Activated naive CD4-positive, alpha-beta T cell treated with anti-CD3 and anti-CD28 coated beads, Interleukin-2, amount 50 U/mL, for 72 hours (primary cell): ENCODE data around the gene POLR2C. TPM values are rescaled to one million over a fixed set of nuclear protein-coding genes. Genes with fewer than 3 reads are reported as not detected.
"Not testable (repeated sequence)": the region's sequence is repeated elsewhere in the genome, so short reads cannot be mapped to it uniquely, and the experiment has no call there.

ENCODE experiments used
- ATAC-seq, 2 donors: fragments of 150-1000 bp; cut with Tn5 transposase; 2 replicates each; pipeline ENCODE4 v1.10.0; 2021; ENCODE audit warnings: mild to moderate bottlenecking in 2 of 2, moderate library complexity in 2 of 2
- DNase-seq, 2 donors: peaks; one replicate each; pipeline ENCODE4 v3.0.0; 2021 to 2022; ENCODE audit warnings: low spot score in 2 of 2
- H3K27ac Mint-ChIP-seq, 2 donors: one replicate each; pipeline ENCODE4 v1.8.0; 2022; ENCODE audit warnings: mild to moderate bottlenecking in 2 of 2, mixed read lengths in 2 of 2
- H3K36me3 Mint-ChIP-seq, 2 donors: one replicate each; pipeline ENCODE4 v1.8.0; 2022; ENCODE audit warnings: mixed read lengths in 2 of 2
- H3K9me3 Mint-ChIP-seq, 2 donors: one replicate each; pipeline ENCODE4 v1.8.0; 2022; ENCODE audit warnings: mixed read lengths in 2 of 2
- total RNA-seq, 2 donors: library from RNA; stranded (reverse); gene quantifications; one replicate each; pipeline ENCODE4 v1.2.3, GENCODE V29; 2022

The POLR2C gene
- total RNA-seq, 2 donors from 2014 or later, result 64.3 to 65.3 TPM

DNA sequence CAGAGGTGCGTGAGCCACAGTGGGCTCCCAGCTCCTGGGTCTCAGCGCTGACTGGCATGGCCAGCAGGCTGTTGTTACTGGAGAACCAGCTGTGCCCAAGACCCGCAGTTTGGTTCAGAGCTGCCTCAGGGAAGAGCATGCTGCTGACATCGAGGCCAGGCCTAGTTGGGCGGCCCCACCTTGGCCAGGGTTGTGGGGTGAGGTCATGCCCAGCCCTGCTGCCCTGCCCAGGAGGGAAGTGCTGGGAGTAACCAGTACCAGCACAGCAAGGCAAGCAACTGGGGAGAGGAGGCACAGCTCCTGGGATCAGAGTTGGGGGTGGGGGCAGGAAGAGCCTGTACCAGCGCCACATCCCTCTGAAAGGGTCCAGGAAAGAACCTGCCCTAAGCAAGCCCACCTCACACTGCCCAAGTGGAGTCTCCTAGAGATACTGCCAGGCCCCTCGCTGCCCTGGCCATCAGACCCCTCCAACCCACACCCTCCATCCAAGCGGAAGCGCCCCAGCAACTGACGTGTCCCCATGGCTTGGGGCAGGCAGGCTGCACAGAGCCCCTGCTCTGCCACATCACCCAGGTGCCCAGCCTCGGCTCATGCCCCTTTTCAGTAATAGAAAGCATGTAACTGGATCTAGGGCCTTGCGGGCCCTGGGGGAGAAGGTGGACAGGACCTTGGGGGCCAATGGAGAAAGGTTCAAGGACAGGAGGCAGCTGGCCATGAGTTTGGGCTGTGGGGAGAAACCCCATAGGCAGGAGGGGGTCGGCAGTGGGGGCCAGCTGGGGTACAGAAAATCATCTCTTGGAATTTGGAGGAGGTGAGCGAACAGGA is 22.8 kb downstream of the POLR2C start:
- Mint-ChIP-seq H3K27ac (peak overlapping the region; percentile 39 to 81), H3K9me3 (no peaks in the 10 kb centered on the region), H3K36me3 (no peaks in the 10 kb centered on the region)
- no peak for ATAC-seq
- no peak for DNase-seq

DNA sequence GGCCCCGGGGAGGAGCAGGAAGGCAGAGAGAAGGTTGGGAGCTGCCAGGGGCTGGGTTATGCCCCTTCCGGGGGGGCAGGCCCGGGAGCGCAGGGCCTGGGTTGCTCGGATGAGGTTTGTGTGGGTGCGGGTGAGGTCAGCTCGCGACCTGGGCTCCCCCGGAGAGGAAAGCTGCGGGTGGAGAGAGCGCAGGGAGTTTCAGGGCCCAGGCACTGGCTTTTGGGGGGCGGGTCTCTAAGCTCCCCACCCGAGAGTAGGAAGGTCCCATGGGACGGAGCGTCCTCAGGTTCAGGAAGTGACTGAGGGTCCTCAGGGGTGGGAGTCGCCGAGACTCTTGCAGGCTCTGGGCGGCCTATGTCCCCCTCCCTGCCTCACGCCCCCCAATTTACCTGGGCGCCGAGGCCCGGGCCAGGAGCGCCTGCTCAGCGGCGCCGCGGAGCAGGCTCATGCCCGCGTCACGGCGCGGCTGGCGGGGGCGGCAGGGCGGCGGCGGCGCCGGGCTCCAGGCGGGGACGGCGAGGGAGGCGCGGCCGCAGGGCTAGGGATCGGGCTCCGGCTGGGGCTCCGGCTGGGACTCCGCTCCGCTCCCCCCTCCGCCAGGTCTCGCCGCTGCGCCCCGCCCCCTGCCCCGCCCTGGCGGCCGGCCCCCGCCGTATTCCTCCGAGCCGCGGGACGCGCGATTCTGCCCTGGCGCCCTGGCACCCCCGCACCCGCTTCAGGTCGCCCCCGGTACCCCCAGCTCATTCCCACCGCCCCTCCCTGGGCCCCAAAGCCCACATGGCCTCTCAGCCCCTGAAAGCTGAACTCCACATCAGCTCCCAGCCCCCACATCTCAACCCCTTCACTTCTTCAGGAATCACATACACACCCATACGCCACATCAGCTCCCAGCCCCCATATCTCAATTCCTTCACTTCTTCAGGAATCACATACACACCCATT is 23.7 kb downstream of the POLR2C start, which contains the start of gene DOK4:
TSS of gene DOK4 (minus strand) at position 578 of the 942 bp plus-strand sequence. CDS start 6,986 bp downstream, outside the sequence.
- Mint-ChIP-seq H3K9me3 (no peaks in the 10 kb centered on the region), H3K27ac (peak within 1 kb of the TSS; percentile 83 to 84), H3K36me3 (no peaks in the 10 kb centered on the region)
- peak; percentile 71 to 86 for DNase-seq
- peak; percentile 89 to 98 for ATAC-seq

DNA sequence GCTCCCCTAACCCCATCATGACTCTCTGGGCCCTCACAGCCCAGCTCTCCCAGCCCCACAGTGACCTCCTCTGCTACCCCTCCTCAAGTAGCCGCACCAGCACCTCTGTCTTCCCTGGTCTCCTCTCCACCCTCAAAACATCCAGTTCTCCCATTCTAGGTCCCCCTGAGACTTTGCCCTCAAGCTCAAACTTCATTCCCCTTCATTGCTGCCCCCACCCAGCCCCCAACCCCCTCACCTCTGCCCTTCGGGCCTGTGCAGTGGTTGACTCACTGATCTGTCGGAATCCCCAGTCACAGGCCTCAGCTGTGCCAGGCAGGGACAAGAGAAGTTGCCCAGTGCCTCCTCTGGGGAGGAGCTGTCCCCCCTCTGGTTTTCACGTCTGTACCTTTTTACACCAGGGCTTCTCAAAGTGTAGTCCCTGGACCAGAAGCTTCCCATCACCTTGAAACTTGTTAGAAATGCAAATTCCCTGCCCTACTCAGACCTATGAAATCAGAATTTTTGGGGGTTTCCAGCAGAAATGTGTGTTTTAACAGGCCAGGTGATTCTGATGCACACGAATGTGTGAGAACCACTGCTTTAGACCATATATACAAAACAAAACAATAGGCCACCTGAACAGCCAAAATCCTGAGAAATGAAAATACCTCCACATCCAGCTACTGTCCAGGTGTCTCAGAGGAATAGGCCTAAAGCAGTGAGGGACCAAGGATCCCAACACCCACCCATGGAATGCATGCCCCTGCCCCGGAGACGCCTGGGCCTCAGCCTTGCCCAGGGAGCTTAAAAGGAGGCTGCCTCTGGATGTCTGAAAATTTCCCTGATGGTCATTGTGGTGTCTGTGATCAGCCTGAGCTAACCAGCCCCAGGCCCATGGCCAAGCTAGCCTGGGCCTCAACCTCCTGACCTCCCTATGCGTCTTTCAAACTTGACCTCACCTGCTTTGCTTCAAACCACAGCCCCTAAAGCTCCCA is 24.7 kb downstream of the POLR2C start:
- DNase-seq (no peak), ATAC-seq (no peak)
- H3K27ac Mint-ChIP-seq, result peak overlapping the region; percentile 83 to 84
- no peaks in the 10 kb centered on the region for H3K36me3 Mint-ChIP-seq
- H3K9me3 Mint-ChIP-seq, result no peaks in the 10 kb centered on the region

DNA sequence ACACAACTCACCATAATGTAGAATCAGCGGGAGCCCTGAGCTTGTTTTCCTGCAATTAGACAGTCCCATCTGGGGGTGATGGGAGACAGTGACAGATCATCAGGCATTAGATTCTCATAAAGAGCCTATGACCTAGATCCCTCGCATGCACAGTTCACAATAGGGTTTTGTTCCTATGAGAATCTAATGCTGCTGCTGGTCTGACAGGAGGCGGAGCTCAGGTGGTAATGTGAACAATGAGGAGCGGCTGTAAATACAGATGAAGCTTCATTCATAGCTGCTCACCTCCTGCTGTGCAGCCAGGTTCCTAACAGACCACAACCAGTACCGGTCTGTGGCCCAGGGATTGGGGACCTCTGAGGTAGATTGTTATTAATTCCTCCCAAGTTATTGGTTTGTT is 26.8 kb downstream of the POLR2C start:
- DNase-seq (no peak), ATAC-seq (no peak)
- Mint-ChIP-seq H3K9me3 (no peaks in the 10 kb centered on the region), H3K27ac (no peak overlapping the region), H3K36me3 (no peaks in the 10 kb centered on the region)

DNA sequence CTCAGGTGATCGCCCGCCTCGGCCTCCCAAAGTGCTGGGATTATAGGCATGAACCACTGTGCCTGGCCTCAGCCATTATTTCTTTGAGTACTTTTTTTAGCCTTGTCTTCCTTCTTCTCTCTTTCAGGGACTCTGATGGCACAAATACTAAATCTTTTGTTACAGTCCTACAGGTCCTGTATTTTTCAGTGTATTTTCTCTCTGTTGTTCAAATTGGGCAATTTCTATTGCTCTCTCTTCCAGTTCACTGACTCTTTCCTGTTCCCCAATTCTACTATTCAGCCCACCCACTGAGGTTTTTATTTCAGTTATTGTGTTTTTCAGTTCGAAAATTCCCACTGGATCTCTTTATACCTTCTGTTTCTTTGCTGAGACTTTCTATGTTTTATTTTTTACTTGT is 31.3 kb downstream of the POLR2C start:
- Mint-ChIP-seq H3K36me3 (no peaks in the 10 kb centered on the region), H3K9me3 (no peaks in the 10 kb centered on the region), H3K27ac (no peak overlapping the region)
- DNase-seq, result no peak
- no peak for ATAC-seq

DNA sequence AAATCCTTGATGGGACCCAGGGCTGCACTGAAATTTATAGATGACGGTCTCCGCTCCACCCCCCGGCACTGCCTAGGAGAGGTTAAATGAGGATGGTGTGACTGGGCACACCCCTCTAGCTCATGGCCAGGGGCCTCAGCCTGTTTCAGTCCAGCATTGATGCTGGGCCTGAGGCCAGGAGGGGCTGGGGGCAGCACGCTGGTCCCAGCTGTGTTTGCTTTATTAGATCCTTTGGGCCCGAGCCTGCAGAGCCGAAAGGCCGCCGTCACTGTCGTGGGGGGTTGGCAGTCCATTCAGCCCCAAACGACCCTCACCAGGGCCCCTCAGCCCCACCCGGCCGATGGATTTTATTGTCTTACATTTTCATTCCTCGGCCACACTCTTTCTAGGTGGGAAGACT is 34.6 kb downstream of the POLR2C start:
- Mint-ChIP-seq H3K36me3 (no peaks in the 10 kb centered on the region), H3K27ac (no peak overlapping the region), H3K9me3 (no peaks in the 10 kb centered on the region)
- ATAC-seq (no peak), DNase-seq (no peak)

DNA sequence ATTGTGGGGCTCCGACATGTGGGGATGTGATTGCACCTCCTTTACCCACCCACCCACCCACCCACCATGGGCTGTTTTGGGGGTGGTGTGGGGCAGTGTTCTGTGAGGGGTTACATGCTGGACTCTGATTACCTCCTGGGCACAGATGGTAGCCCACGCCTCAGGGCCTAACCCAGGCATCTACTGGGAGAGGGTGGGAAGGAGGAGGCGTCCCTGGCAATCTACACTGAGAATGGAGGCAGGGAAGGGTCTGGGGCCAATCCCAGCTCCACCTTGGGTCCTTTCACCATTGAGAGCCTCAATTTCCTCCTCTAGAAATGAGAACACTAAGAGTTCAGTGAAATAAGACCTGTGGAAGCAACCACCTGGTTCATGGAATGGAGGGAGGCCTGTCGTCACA is 35.6 kb downstream of the POLR2C start:
- no peak for DNase-seq
- Mint-ChIP-seq H3K9me3 (no peaks in the 10 kb centered on the region), H3K27ac (no peak overlapping the region), H3K36me3 (no peaks in the 10 kb centered on the region)
- no peak for ATAC-seq

DNA sequence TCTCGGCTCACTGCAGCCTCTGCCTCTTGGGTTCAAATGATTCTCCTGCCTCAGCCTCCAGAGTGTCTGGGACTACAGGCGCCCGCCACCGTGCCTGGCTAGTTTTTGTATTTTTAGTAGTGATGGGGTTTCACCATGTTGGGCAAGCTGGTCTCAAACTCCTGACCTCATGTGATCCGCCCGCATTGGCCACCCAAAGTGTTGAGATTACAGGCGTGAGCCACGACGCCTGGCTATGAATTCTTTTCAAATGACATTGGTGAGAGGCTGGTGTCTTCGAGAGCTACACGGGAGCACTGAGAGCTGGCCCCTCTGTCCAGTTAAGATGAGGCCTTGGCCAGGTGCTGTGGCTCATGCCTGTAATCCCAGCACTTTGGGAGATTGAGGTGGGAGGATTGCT is 37.5 kb downstream of the POLR2C start:
- H3K9me3 Mint-ChIP-seq, H3K27ac Mint-ChIP-seq, DNase-seq, ATAC-seq, H3K36me3 Mint-ChIP-seq: not testable (repeated sequence)

DNA sequence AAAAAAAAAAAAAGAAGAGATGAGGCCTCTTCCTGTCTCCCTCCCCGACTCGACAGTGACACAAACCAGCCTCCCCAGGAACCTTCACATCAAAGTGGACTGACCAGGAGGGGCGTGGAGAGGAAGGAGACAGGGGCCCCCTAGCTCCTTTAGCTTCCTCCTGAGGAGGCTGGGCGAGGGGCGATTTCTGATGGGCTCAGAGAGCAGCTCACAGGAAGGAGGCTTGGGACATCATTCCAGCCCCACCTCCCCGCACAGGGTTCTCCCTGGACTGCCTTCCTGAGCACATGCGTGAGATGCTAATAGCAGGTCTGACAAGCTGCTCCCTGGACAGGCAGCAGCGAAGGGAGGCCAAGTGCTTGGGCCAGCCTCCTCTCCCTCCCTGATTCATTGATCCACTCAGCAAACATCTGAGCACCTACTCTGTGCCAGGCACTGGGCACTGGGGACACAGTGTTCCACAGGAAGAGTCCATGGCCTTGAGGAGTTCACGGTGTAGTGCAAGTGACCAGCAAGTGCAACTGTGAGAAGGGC is 38.2 kb downstream of the POLR2C start:
- Mint-ChIP-seq H3K36me3 (no peaks in the 10 kb centered on the region), H3K9me3 (no peaks in the 10 kb centered on the region), H3K27ac (peak overlapping the region in 1 of 2 donors; percentile 75)
- DNase-seq (no peak), ATAC-seq (peak in 1 of 2 donors; percentile 61)

DNA sequence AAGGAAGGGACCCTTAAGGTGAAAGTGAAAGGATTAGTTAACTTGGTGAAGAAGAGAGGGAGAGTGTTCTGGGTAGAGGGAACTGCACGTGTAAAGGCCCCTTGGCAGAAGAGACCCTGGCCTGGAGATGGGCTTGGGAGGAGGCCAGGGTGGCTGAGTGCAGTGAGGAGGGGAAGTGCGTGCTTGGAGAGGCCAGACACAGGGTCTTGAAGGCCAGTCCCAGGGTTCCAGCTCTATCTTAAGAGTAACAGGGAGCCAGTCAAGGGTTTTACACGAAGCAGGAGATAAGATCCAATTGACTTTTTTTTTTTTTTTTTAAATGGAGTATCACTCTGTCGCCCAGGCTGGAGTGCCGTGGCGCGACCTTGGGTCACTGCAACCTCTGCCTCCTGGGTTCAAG is 39.0 kb downstream of the POLR2C start:
- no peaks in the 10 kb centered on the region for H3K9me3 Mint-ChIP-seq
- peak overlapping the region; percentile 6 to 75 for H3K27ac Mint-ChIP-seq
- H3K36me3 Mint-ChIP-seq, result no peaks in the 10 kb centered on the region

DNA sequence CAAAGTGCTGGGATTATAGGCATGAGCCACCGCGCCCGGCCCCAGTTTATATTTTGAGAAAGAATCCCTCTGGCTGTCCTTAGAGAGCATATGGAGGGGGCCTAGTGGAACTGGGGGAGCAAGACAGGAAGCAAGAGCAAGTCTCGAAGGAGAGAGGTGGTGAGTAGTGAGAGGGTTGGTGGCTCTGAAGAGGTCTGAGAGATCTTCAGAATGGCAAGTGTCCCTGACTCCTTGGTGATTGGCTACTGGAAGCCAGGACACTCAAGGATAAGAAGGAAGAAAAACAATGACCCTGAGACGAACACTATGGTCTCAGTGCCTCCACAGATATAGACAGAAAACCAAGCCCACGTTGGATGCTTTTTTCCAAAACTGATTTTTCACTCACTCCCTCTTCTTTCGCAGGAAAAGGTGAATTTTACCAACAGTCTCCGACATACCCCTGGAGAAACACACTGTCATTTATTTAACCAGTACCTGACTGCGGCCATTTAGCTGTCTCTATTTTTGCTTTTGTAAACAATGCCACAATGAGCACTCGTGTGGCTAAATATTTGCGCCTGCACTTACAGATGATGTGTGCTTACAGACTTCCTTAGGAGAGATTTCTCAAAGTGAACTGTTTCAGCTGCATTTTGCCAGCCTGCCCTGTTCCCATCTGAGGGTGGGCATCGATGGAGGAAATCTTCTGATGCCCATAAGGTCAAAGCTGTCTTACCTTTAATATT is 39.7 kb downstream of the POLR2C start:
- Mint-ChIP-seq H3K36me3 (no peaks in the 10 kb centered on the region), H3K27ac (no peak overlapping the region), H3K9me3 (no peaks in the 10 kb centered on the region)
- DNase-seq (no peak), ATAC-seq (no peak)

More for the DNA sequence above, 39.0 kb downstream of the POLR2C start:
- ATAC-seq, result no peak
- DNase-seq, result no peak

DNA sequence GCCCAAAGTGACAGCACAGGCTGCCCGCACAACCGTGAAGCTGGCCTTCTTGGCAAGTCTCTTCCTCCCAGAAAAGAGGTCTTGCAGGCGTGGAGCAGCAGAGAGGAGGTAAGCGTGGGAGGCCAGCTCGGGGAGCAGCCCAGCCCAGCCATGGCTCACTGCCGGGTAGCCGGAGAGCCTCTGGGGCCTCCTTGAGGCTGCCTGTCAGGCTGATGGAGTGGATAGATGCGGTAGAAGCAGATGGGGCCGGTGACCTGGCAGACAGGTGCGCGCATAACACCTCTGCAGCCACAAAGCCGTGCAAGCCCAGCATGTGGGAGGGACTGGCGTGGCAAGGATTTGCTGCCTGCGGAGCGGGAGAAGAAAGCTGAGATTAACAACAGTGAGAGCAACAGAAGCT is 40.9 kb downstream of the POLR2C start:
- H3K9me3 Mint-ChIP-seq, result no peaks in the 10 kb centered on the region
- H3K36me3 Mint-ChIP-seq, result no peaks in the 10 kb centered on the region
- no peak for DNase-seq
- H3K27ac Mint-ChIP-seq, result no peak overlapping the region
- ATAC-seq, result no peak

DNA sequence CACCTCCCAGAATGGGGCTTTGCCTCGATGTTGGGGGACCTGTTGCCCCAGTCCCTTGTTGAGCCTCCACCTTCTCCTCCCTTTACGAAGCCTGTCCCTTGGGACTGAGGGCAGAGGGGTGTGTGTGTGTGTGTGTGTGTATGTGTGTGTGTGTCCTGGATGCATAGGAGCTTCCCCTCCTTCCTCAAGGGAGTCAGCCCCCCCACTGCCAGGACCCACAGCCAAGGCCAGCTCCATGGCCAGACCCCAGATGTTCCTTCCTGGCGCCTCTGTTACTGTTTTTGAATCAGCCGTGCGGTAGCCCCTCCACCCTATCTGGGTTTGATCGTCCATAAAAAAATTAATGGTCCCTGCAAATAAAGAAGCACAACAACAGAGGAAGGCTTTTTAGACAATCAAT is 41.5 kb downstream of the POLR2C start:
- ATAC-seq (no peak), DNase-seq (no peak)
- Mint-ChIP-seq H3K9me3 (no peaks in the 10 kb centered on the region), H3K27ac (no peak overlapping the region), H3K36me3 (no peaks in the 10 kb centered on the region)

DNA sequence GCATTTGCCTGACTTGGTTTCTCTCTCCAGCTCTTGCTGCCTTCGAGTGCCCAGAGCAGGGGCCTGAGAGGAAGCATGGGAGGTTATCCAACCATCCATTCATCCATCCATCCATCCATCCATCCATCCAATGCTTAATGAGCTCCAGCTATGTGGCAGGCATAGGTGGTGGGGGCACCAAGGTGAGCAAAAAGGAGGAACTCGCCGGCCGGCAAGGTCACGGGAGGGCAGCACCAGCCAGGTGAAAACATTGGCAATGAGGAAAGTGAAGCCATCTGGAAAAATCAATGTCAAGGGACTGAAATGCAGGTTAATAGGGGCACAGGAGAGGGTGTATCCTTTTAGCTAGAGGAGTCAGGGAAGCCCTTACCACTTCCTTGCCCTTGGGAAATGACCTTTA is 42.0 kb downstream of the POLR2C start:
- ATAC-seq (no peak), DNase-seq (no peak)
- Mint-ChIP-seq H3K9me3 (no peaks in the 10 kb centered on the region), H3K36me3 (no peaks in the 10 kb centered on the region), H3K27ac (peak overlapping the region in 1 of 2 donors; percentile 29)

DNA sequence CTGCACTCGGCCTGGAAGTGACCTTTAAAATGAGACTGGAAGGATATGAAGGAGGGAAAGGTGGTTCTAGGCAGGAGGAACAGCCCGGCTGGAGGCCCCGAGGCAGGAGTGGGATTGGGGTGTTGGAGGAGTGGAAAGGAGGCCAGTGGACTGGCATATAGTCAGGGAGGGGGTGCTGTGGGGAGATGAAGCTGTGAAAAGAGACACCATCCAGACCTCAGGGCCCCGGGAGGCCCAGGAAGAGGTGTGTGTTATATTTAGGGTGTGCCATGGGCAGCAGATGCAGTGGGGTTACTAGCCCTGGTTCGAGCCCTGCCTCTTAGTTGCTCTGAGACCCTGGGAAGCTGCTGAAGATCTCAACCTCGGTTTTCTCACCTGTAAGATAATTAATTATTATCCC is 42.7 kb downstream of the POLR2C start:
- Mint-ChIP-seq H3K36me3 (no peaks in the 10 kb centered on the region), H3K27ac (no peak overlapping the region), H3K9me3 (no peaks in the 10 kb centered on the region)
- DNase-seq, result no peak
- no peak for ATAC-seq
